GM18498 (cell line): ENCODE data around the gene SLC37A1.

Source experiments
- ATAC-seq: cut with Tn5 transposase; IDR thresholded peaks from one replicate; pipeline ENCODE4 v1.9.1; 2021; ENCODE audit warnings: mild to moderate bottlenecking, moderate library complexity; ENCODE audit not compliant: unreplicated experiment

Gene SLC37A1

DNA sequence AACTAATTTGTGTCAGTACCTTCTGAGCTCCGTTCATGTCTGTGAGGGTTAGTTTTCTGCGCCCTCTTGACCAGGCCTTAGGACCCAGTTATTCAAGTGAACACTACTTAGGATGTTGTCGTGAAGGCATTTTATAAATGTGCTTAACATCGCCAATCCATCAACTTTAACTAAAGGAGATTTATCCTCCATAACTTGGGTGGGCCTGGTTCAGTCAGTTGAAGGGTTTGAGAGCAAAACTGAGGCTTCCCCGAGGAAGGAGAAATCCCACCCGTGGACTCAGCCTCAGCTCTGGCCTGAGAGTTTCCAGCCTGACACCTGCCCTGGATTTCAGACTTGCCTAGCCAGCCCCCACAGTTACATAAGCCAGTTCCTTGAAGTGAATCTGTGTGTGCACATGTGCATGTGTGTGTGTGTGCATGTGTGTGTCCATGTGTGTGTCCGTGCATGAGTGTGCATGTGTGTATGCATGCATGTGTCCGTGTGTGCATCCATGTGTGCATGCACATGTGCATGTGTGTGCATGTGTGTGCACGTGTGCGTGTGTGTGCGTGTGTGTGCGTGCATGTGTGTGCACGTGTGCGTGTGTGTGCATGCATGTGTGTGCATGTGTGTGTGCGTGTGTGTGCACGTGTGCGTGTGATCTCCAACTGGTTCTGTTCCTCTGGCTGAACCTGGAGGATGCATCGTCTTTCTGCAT is 77.7 kb downstream of the SLC37A1 start:
- no peak for ATAC-seq

DNA sequence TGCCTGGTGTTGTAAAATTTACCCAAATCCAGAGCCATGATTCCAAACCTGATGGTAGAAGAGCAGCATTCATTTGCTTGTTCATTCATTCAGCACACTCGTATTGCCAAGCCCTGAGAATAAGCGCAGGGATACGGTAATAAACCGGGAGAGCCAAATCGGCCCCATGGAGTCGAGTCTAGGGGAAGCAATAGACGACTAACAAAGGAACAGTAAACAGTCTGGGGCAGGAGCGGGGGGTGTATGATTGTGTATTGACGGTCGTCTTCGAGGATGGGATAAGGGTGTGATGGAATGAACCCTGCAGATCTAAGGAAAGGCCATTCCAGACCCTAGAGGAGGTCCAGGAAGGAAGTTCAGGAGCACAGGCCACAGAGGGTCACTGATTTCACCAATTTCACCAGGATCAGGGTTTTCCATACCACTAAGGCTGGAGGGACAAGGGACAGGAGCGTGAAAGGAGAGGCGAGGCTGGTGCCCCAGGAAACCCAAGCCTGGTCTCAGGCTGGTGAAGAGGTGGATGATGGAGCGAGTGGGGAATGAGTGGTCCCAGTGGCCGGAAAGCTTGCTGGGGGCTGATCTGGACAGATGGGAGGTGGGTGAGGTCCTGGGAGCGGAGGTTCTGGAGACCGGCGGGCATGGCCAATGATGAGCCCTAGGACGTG is 78.6 kb downstream of the SLC37A1 start:
- no peak for ATAC-seq

- no peak for ATAC-seq
Observed at GRCh38 chr21:42593007-42593814, 79.6 kb downstream of the SLC37A1 start.

DNA sequence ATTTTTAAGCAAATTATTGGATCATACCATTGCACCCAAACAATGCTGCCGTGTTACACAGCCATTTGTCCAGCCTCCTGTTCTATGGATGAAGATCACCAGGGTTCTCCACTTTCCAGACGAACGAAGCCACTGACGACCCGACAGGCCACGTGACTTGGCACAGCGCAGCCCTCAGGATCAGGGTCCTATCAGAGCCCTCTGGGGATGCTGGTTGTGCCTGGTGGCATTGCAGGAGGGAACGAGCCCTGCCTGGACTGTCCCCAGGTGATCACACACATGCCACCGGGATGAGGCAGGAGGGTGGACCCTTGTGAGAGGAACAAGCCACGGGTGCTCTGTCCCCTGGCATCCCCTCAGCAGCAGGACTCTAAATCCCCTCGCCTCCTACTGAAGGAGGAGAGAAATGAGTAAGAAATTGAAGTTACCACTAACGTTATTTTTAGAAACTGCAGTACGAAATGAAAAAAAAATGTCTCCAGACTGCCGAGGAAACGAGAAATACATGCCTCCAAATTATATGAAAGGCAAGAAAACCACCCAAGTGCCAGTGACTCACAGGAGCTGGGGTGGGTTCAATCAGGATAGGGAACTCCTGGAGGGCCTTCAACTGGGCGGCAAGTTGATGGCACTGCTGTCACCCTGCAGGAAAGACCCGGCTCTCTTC is 81.1 kb downstream of the SLC37A1 start:
- ATAC-seq, result no peak

GRCh38 chr21:42595283-42596187 is 81.9 kb downstream of the SLC37A1 start:
- ATAC-seq, result no peak

DNA sequence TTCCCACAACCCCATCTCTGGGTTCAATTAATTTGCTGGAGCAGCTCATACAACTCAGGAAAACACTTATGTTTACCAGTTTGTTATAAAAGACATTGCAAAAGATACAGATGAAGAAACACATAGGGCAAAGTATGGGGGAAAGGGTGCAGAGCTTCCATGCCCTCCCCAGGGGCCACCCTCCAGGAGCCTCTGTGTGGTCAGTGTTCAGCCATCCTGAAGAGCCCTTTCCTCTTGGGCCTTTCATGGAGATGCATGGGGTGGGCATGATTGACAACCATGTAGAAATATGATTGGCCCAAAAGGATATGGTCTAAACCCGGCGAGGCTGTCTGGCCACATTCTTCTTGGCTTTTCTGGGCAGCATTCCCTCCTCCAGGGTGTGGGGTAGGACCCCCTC is 83.0 kb downstream of the SLC37A1 start:
- no peak for ATAC-seq

- ATAC-seq, result no peak
Observed at GRCh38 chr21:42597487-42598158, 84.0 kb downstream of the SLC37A1 start.

- no peak for ATAC-seq
Observed at GRCh38 chr21:42598159-42598735, 84.6 kb downstream of the SLC37A1 start.

- no peak for ATAC-seq
Observed at GRCh38 chr21:42599486-42599885, 85.8 kb downstream of the SLC37A1 start.

DNA sequence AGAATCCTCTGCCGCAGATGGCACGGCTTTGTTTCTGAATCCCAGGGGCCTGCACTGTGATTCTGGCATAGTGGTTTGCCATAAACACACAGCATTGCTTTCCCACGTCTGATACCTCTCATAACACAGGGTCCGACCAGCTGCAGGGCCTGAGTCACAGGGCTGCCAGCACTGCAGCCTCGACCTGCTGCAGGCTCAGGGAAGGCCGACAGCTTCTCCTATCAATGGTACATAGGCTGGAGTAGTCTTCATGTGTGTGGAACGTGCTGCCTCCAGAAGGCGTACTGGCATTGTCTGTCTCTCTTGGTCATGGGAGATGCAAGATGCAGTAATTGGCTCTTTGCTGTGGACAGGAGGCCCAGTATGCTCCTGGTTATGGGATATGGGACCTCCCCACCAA is 86.3 kb downstream of the SLC37A1 start:
- ATAC-seq, result no peak

DNA sequence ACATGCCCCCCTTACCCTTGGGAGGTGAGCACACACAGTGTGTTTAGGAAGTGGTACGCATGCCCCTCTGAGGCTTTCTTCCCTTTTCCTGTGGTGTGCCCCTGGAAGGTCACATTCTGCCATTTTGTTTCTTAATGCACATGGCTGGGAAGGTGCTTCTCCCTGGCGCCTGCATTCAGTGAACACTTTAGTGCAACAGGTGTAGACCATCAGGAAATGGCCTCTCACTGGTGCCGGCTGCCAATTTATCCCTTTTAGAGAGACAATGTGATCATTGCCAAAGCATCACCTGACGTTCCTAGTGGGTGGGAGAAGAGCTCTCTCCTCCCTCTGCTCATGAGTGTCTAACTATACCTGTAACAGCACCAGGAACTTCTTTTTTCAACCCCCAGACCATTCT is 88.0 kb downstream of the SLC37A1 start:
- ATAC-seq, result no peak

GRCh38 chr21:42607102-42607501 is 93.5 kb downstream of the SLC37A1 start:
- no peak for ATAC-seq

DNA sequence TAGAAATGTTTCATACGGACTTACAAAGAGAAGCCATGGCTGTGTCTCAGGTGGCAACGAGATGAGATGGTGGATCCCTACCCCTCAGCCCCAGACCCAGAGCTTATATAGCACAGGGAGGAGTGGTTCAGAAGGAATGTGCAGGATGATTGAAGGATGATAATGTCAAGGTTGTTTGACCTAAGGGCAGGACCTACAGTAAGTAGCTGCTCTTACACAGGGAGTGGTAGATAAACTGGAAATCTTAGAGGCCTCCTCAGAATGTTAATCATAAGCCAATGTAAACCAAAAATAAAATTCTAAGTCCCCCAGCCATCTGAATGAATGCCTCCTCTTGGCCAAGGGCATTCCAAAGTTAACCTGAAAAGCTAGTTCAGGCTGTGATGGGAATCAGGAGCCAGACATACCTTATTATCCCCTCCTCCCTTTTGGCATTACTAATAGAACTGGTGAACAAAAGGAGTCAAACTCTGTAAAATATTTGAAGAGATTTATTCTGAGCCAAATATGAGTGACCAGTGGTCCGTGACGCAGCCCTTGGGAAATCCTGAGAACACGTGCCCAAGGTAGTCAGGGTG is 94.0 kb downstream of the SLC37A1 start:
- ATAC-seq, result no peak

DNA sequence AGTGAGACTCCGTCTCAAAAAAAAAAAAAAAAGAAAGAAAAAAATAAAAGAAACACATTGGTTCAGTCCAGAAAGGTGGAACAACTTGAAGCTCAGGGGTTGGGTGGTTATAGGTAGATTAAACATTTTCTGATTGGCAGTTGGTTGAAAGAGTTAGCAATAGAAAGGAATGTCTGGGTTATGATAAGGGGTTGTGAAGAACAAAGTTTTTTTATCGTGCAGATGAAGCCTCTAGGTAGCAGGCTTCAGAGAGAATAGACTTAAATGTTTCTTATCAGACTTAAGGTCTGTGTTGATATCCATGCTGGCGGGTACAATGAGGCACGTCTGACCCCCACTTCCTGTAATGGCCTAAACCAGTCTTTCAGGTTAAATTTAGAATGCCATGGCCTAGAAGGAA is 94.8 kb downstream of the SLC37A1 start:
- no peak for ATAC-seq

DNA sequence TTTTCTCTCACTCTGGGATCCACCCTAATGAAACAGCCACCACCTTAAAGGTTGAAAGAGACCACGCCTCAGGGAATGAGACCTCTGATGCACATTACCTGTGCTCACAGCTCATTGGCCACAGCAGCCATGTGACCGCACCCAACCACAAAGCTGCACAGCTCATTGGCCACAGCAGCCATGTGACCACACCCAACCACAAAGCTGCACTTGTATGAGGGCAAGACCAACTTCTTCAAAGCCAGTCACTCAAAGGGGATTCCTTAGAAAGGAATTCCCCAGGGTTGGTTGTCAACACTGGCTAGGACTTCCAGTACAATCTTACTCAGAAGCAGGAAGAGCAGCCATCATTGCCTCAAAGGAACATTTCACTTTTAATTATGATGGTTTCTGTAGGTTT is 96.2 kb downstream of the SLC37A1 start:
- ATAC-seq, result no peak

GRCh38 chr21:42611852-42612251 is 98.2 kb downstream of the SLC37A1 start:
- no peak for ATAC-seq

- ATAC-seq, result no peak
Observed at GRCh38 chr21:42612390-42612789, 98.7 kb downstream of the SLC37A1 start.

DNA sequence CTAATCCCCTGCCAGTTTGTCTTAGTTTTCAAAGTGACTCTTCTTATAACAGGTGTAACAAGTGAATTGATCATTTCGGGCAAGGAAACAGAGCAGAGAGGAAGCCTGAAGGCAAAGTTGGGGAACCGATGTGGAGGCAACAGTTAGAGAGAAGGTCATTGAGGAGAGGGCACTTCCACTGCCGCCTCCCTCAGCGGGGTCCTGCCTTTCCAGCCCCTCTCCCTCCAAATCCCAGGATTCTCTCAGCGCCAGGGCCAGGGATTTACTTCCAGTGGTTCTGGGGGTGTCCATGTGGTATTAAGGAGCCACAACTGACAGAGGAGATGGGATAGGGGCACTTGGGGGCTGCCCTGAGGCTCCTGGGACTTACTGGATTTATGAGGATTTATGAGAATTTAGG is 100.1 kb downstream of the SLC37A1 start:
- no peak for ATAC-seq

- ATAC-seq, result no peak
Observed at GRCh38 chr21:42614396-42614795, 100.7 kb downstream of the SLC37A1 start.
